Tongue (tissue), 2 donors: Measurements from ENCODE around the gene PRRC2B. TPM values are rescaled to one million over a fixed set of nuclear protein-coding genes. Genes with fewer than 3 reads are reported as not detected.
"Not testable (repeated sequence)": the region's sequence is repeated elsewhere in the genome, so short reads cannot be mapped to it uniquely, and the experiment has no call there.

Experiments used
- DNase-seq: peaks from one replicate; pipeline ENCODE4 v3.0.0-alpha.2; 2015
- total RNA-seq: library from RNA; depleted of rRNA; stranded (reverse); fragments of >200 nt; gene quantifications from one replicate; pipeline ENCODE4 v1.2.3, GENCODE V29; 2014

PRRC2B gene
- total RNA-seq, 1 donor from 2014 or later: 111 TPM

DNA sequence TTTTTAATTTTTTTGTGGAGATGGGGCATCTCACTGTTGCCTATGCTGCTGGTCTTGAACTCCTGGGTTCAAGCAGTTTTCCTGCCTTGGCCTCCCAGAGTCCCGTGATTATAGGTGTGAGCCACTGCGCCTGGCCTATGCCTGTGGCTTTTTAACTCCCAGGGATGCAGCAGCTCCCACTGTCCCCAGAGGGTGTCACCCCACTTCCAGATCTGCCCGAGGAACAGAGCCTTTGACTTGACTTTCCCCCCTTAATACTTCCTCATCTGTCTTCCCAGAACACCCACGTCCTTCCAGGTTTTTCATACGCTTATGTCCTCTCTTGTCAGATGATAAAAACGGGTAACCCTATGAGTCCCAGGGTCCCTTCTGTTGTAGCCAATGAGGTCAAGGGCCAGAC is 7.6 kb upstream of the PRRC2B start:
- DNase-seq: no peak

- no peak for DNase-seq
These were observed 6.5 kb upstream of the PRRC2B start for GRCh38 chr9:131387394-131387793.

GRCh38 chr9:131391020-131391419 is 2.9 kb upstream of the PRRC2B start:
- no peak for DNase-seq

GRCh38 chr9:131391504-131391903 is 2.4 kb upstream of the PRRC2B start:
- no peak for DNase-seq

- peak; percentile 70 for DNase-seq
These were observed 724 bp downstream of the PRRC2B start for GRCh38 chr9:131394464-131395156.

DNA sequence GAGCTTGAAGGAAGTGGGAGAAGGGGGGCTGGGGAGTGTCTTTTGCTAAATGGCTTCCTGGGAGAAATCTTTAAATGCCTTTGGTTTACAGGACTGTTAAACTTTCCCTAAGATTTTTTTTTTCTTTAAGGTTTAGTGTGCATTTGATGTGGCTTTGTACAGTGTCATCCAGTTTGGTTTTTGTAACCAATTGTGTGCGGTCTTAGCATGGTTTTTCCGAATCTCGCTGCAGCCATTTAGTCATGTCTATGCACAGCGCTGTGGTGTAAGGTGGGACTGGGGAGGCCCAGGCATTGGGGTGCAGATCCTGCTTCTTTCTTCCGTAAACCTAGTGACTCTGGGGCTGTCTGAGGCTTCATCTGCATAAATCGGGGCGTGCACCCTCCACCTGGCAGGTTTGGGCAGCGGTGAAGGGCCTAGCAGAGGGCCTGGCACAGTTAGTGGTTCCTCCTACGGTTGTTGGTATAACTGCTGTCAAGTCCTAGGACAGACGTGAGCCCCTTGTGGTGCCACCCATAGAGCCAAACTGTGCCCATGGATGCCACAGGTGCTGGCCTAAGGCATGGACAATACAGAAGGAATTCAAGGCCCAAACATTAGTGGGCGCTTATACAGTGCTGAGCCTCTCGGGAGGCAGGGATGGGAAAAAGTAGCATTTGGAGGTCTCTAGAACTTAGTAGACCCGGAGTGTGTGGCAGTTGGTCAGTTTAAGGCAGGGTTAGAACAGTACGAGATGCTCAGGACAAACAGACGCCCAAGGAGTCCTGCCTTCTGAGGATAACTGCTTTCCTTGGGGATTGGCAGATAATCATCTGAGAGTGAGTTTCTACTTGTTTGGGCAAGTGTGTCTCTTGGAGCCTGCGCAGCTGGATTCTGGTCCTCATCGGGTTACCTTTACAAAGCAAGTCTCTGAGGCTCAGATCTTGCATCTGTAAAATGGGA is 1.5 kb downstream of the PRRC2B start:
- DNase-seq: no peak

DNA sequence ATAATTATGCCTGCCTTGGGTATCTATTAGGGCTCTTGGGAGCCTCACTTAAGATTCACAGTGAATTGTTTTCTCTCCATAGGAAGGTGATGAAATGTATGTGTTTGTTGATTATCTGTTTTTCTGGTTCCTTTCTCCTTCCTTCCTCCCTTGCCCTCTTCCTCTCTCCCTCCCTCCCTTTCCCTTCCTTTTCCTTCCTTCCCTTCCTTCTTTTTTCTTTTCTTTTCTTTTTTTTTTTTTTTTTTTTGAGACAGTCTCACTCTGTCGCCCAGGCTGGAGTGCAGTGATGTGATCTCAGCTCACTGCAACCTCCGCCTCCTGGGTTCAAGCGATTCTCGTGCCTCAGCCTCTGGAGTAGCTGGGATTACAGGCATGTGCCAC is 2.2 kb downstream of the PRRC2B start:
- not testable (repeated sequence) for DNase-seq

DNA sequence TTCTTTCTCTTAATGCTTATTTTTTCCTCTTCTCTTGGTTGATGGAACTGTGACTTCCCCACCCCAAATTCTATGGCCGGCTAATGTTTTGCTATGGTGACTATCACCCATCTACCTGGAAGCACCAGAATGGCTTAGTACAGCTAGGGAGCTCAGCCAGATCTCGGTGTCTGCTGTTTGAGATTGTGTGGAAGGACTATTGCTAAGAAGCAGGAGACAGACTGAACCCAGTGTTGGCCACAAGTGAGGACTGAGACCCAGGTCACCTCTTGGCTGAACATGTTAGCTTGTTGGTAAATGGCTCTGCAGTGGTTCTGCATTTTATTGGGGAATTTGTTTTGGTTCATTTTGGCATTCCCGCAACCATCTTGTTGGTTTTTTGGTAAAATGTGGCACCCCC is 2.7 kb downstream of the PRRC2B start:
- DNase-seq: no peak

- DNase-seq: no peak
These were observed 3.4 kb downstream of the PRRC2B start for GRCh38 chr9:131397100-131397790.

DNA sequence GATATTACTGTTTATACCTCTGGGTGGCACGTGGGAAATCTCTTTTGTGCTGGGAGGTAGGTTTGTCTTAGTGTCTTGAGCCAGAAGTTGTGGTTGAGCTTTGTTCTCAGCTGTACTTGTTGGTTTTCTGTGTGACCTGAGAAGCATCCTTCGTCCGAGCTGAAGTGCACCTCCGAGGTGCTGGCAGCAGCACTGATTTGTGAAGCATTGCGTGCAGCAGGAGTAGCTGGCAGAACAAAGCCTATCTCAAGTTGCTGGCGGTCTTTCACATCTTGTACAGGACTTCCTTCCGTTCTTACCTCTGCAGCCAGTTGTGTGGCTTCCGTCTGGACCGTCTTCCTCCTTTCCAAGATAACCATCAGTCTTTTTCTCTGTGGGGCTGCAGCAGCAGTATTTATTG is 4.3 kb downstream of the PRRC2B start:
- no peak for DNase-seq

- no peak for DNase-seq
These were observed 6.1 kb downstream of the PRRC2B start for GRCh38 chr9:131399972-131400371.

GRCh38 chr9:131400627-131401026 is 6.7 kb downstream of the PRRC2B start:
- no peak for DNase-seq

DNA sequence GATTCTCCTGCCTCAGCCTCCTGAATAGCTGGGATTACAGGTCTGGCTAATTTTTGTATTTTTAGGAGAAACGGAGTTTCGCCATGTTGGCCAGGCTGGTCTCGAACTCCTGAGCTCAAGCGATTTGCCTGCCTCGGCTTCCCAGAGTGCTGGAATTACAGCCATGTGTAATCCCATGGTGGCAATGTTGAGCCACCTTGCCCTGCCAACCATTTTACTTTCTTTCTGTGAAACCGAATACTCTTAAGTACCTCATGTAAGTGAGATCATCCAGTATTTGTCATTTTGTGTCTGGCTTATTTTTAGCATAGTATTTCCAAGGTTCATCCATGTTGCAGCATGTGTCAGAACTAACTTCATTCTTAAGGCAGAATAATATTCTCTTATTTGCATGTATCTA is 8.2 kb downstream of the PRRC2B start:
- DNase-seq: no peak

GRCh38 chr9:131402738-131403492 is 9.0 kb downstream of the PRRC2B start:
- peak; percentile 89 for DNase-seq

DNA sequence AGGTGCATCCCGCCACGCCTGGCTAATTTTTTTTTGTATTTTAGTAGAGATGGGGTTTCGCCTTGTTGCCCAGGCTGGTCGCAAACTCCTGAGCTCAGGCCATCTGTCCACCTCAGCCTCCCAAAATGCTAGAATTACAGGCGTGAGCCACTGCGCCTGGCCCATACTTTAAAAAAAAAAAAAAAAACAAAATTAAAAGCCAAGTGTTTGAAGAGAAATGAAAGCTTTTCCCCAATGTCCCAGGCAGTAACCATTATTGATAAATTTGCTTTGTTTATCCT is 9.5 kb downstream of the PRRC2B start:
- no peak for DNase-seq

- no peak for DNase-seq
These were observed 10.7 kb downstream of the PRRC2B start for GRCh38 chr9:131404581-131404980.

DNA sequence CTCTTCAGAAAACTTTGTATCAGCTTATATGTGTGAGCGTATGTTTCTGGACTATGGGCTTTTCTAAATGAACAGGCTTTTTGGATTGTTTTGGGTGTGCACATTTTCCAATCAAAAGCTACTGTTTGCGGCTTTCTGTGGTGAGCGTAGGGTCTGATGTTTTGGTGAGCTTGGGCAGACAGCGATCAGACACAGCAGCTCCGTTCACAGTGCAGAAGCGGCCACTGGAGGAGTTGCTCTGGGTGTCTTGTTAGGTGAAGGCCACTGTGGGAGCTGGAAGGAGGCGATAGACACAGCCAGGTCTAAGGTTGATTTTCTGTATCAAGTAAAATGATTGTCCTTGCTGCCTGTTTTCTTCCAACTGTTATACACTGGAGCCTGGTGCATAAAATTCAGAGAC is 11.1 kb downstream of the PRRC2B start:
- DNase-seq: no peak

DNA sequence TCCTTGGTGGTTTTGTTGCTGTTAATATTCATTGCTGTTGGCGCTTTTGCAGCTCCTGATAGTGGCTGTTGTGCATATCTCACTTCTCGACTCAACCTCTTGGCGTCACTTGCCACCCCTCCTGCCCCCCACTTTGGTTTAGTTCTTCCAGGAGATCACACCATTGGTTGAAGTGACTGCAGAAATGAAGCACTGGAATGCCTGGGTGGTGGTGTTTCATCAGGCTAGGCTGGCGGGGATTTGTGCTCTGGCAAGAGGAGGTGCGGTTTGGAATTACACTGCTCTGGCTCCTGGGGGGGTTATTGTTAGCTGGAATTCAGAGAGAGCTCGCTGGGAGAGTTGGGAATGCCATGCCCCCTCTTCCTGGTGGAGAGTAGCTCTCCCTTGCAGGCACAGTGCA is 11.5 kb downstream of the PRRC2B start:
- peak; percentile 61 for DNase-seq

- no peak for DNase-seq
These were observed 12.1 kb downstream of the PRRC2B start for GRCh38 chr9:131405858-131406537.

GRCh38 chr9:131406563-131407436 is 12.9 kb downstream of the PRRC2B start:
- DNase-seq: no peak

DNA sequence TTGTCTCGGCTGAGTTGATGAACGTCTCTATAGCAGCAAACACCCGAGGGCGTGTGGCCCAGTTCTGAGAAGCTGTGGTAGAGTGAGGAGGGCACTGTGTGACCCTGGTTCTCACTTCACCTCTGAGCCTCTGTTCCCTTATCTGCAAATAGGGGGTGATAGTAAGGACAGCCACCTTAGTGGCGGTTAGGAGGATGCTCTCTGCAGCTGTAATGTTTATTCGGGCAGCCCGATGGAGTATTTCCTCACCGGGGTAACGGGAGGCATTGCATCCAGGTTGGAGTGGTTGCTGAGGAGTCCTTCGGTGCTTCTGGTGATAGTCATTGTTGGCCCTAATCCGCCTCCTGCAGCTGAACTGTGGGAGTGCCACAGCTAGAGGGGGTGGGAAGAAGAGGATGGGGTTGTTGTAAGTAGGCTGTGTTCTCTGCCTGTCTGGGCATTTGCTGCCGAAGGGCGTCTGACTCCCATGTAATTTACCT is 13.9 kb downstream of the PRRC2B start:
- DNase-seq: no peak
